Stimulated activated CD4-positive, alpha-beta T cell treated with anti-CD3 and anti-CD28 coated beads, TNF-alpha, amount 100 ng/mL, for 24 hours (primary cell): ENCODE measurements around the gene UBAP1L.

ENCODE experiments used
- DNase-seq, 3 experiments: peaks; one replicate each; pipeline ENCODE4 v3.0.0-alpha.2; 2020; ENCODE audit warnings: low read depth in 3 of 3

The UBAP1L gene

DNA sequence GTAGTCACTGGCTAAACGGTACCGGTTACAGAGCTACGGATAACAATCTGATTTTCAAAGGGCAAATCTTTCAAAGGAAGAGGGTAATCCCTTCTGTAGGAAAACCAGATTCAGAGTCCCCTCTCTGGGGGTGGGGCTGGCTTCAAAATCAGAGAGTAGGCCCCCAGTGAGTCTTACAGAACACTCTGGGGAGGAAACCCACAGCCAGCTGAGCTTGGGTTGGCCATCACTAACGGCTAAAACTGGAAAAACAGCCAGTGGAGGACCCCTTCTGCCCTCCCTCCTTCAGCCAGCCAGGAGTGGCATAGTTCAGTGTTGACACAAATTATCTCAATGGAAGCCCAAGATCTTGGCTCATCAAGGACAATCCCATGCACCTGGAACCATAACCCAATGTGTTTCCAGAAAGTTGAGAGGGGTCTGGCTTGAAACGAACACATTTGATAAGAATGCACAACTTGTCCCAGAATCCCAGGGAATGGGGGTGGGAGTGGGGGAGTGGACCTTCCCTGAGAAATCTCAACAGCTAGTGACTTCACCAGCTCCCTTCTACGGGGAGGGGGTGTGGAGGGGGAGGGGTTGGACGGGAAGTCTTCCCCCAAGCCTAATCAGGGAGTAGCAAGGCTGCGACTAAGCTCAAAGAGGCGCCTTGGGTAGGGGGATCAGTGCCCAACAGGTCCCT is 48.2 kb downstream of the UBAP1L start:
- DNase-seq, result no peak

DNA sequence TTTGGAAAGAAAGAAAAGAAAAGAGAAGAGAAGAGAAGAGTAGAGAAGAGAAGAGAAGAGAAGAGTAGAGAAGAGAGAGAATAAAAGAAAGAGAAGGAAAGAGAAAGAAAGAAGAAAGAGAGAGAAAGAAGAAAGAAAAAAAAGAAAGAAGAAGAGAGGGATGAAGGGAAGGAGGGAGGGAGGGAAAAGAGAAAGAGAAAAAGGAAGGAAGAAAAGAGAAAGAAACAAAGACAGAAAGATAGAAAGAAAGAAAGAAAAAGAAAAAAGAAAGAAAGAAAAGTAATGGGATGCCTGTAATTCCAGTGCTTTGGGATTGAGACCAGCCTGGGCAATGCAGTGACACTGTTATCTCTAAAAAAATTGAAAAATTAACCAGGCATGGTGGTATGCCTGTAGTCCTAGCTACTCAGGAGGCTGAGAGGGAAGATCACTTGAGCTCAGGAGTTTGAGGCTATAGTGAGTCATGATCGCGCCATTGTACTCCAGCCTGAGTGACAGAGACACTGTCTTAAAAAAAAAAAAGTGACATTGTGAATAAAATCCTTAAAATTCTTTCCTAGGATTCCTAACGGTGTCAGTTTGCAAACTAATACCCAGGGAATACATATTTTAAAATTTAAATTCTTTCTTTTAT is 48.9 kb downstream of the UBAP1L start:
- DNase-seq, result no peak

- no peak for DNase-seq
These were observed 52.3 kb downstream of the UBAP1L start for GRCh38 chr15:65062726-65063125.

GRCh38 chr15:65062061-65062460 is 52.9 kb downstream of the UBAP1L start:
- no peak for DNase-seq

DNA sequence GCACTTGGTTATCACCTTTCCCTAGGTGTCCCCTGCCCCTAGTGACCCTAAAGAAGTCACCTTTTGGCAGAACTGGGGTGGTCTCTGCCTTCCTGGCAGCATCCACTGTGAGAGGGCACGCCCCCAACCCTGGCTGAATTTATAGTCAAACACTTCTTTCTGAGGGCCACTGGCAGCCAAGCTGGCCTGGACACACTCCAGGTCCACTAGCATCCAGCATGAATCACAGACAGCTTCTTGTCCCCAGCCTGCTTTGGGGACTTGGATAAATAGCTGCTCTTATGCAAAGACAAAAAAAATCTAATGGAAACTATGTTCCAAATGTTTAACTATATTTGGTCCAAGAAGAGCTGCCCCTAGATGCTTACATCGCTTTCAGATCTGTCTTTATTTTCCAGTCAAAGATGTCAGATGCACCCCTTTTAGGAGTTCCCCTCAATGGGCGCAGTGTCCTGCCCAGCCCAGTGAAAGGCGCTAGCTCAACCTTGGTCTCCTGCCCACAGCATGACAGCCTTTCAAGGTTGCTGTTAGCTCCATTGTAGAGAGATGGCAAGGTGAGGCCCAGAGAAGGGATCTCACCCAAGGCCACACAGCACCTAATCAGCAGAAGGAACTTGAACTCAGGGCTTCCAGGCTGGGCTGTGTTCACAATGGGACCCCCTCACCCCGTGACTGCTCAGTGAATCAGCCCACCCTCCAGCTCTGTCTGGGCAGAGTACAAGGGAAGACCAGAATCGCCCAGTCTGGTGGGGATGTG is 54.2 kb downstream of the UBAP1L start:
- DNase-seq, result no peak

- no peak for DNase-seq
These were observed 54.9 kb downstream of the UBAP1L start for GRCh38 chr15:65059931-65060596.

DNA sequence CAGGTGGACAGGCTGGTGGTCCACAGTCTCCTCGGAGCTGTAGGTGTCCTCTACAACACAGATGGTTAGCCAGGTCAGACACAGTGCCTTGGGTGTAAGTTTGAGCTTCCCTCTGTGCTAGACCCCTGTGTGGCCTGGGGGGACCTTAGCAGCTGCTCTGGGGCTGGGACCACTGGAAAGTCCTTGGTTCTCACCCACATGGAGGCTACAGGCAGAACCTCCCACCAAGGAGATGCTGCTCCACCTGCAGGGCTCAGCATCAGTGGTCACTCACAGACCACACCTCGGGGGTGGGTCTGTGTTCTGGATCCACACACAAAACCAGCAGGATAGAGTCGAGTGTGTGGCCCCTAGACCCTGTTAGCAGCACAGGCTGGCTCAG is 55.6 kb downstream of the UBAP1L start:
- no peak for DNase-seq

- DNase-seq, result no peak
These were observed 56.3 kb downstream of the UBAP1L start for GRCh38 chr15:65058394-65059368.

GRCh38 chr15:65057549-65057940 is 57.5 kb downstream of the UBAP1L start:
- no peak for DNase-seq

DNA sequence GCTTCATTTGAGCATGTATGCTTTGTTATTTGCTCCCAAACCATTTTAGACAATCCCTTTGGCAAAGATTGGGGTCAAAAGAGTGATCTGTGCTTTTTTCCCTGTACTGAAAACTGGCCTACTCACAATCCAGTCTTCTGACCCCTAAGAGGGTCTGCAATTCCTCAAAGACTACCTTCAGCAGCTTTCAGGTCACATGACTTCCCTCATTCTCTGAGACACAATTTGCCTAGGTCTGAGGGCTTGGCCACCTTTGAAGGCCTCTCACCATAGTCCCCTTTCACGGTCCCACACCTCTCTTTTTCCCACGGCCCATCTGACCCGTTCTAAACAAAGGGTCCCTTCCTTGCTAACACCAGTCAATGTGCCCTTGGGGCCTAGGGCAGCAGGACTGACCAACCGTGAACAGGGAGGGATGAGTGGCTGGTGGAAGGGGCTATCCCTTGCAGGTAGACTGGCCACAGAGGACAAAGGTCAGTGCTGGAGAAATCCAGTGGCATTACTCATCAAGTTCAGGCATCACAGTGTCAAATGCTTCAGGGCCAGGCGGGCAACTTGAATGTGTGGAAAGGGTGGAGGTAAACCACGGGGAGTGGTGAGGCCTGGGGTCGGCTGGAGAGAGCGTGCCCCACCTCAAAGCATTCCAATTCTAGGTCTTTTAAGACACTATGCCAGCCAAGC is 58.0 kb downstream of the UBAP1L start:
- DNase-seq, result no peak

DNA sequence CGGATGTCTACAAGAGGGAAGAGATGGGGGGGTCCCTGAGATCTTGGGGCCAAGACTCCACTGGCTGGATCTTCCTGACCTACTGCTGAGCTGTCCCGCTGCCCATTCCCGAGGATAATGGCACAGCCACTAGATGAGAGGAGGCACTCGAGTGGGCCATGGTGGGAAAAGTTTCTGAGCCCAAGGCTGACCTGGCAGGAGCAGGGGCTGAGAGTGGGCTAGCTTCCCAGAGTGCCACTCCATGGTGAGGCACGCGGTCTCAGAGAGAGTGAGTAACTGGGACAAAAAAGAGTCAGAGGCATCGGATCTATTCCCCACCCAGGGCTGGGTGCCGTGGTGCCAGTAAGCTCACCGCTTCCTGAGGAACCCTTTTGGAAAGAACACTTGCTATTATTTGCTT is 58.9 kb downstream of the UBAP1L start:
- no peak for DNase-seq

GRCh38 chr15:65055201-65055870 is 59.7 kb downstream of the UBAP1L start:
- DNase-seq, result no peak

GRCh38 chr15:65054333-65055200 is 60.4 kb downstream of the UBAP1L start:
- peak in 2 of 3 experiments; percentile 26 to 52 for DNase-seq

- no peak for DNase-seq
These were observed 62.0 kb downstream of the UBAP1L start for GRCh38 chr15:65052956-65053355.

DNA sequence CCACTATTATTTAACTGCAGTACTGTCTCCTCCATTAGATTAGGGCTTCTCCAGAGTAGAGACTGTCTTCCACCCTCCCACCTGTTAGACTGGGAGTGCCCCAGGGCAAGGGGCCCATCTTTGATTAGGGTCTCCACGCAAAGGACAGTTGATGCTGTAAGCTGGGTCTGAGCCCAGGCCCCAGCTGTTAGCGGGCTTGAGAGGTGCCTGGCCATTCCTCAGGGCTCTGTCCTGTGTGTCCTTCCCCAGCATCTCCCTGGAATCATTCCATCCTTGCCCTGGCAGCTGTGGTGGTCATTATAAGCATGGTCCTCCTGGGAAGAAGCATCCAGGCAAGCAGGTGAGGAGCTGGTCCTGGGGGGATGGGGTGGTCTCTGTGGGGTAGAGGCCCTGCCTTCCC is 63.7 kb downstream of the UBAP1L start:
- no peak for DNase-seq

DNA sequence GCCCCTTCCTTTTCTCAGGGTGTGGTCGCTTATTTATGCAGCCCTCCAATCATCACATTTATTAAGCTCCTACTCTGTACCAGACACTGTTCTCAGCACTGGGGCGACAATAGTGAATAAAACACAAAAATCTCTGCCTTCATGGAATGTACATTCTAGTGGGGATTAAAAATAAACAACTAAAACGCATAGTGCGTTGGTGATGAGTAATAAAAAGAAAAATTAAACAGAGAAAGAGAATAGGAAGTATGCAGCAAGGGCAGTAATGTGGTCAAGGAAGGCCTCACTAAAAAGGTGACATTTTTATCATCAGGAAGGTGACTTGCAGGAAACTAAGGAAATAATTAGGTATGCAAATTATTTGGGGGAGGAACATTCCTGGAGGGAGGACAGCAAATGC is 64.7 kb downstream of the UBAP1L start:
- DNase-seq, result no peak

GRCh38 chr15:65049418-65049840 is 65.6 kb downstream of the UBAP1L start:
- DNase-seq, result peak; percentile 75 to 89 (median 80)

- no peak for DNase-seq
These were observed 66.8 kb downstream of the UBAP1L start for GRCh38 chr15:65048241-65048640.
